ENCODE measurements around the gene ST8SIA2.

- TF ChIP-seq POLR2AphosphoS5 (IDR thresholded peaks at IDR 0.05; ENCODE audit: borderline replicate concordance, low read depth, low read length) (no peak), EZH2 (IDR thresholded peaks at IDR 0.05) (no peak), FOXP2 (optimal IDR thresholded peaks at IDR 0.05; ENCODE audit: control extremely low read depth, extremely low read length, insufficient read depth) (no peak)
Observed at GRCh38 chr15:92460023-92460422, 66.3 kb downstream of the ST8SIA2 start.

All from SK-N-MC (cell line).